HG02588 (cell line): ENCODE data around the gene FYN.

Source experiments
- ATAC-seq: cut with Tn5 transposase; IDR thresholded peaks from one replicate; pipeline ENCODE4 v1.9.1; 2021; ENCODE audit warnings: mild to moderate bottlenecking, moderate library complexity; ENCODE audit not compliant: unreplicated experiment

The FYN gene

GRCh38 chr6:111612379-111612778 lies 260.9 kb downstream of the FYN start:
- ATAC-seq, result no peak

GRCh38 chr6:111610548-111611172 lies 262.6 kb downstream of the FYN start:
- ATAC-seq, result no peak
